Left lung (tissue), 14 donors: ENCODE results near the gene MED15. TPM values are rescaled to one million over a fixed set of nuclear protein-coding genes. Genes with fewer than 3 reads are reported as not detected.
A peak's percentile ranks its signal among the peaks of the same experiment; 100 is the strongest.

ENCODE experiments used
- ATAC-seq: fragments of 200-7000 bp; cut with Tn5 transposase; one replicate; pipeline ENCODE4 v1.9.1; 2020; ENCODE audit warnings: moderate library complexity
- DNase-seq, 4 donors: peaks; one replicate each; pipeline ENCODE4 v3.0.0-alpha.2; 2013 to 2020
- H3K27ac ChIP-seq, 2 donors: fragments of 200-600 bp; sonication (generic) in 1 of 2; one replicate each; pipeline versions ENCODE4 v1.5.0 to v1.8.0; 2020 to 2021
- H3K27me3 ChIP-seq, 2 donors: fragments of 200-600 bp; sonication (generic) in 1 of 2; one replicate each; pipeline versions ENCODE4 v1.5.0 to v1.8.0; 2020 to 2021
- H3K36me3 ChIP-seq, 2 donors: fragments of 200-600 bp; sonication (generic) in 1 of 2; one replicate each; pipeline versions ENCODE4 v1.5.0 to v1.8.0; 2020 to 2021
- H3K4me1 ChIP-seq, 2 donors: fragments of 200-600 bp; one replicate each; pipeline ENCODE4 v1.8.0; 2021
- H3K4me3 ChIP-seq, 2 donors: fragments of 200-600 bp; sonication (generic) in 1 of 2; one replicate each; pipeline versions ENCODE4 v1.5.0 to v1.8.0; 2020 to 2021; ENCODE audit warnings: mild to moderate bottlenecking in 1 of 2
- H3K9me3 ChIP-seq, 2 donors: fragments of 200-600 bp; sonication (generic) in 1 of 2; one replicate each; pipeline versions ENCODE4 v1.5.0 to v1.8.0; 2020 to 2021
- CTCF ChIP-seq, 2 donors: fragments of 200-600 bp; sonication (generic) in 1 of 2; IDR thresholded peaks; one replicate each; pipeline versions ENCODE4 v1.5.0 to v1.8.0; 2021; ENCODE audit warnings: antibody characterized with exemption in 2 of 2
- intact Hi-C, 2 donors: fragments of 100-400 bp; cut with DNase I; formaldehyde crosslinking; loops; one replicate each; pipeline versions ENCODE4 v1.11.2 to v1.14.2; 2022
- long read RNA-seq, 12 donors: library from polyadenylated mRNA in 2 of 12; unstranded in 2 of 12; transcript quantifications; one replicate each; pipeline ENCODE4 v2.0.0 and lab custom pipeline, GENCODE V29; 2019 to 2026
- polyA plus RNA-seq, 6 donors: library from polyadenylated mRNA; unstranded; fragments of 120-200 nt; gene quantifications; one replicate each; pipeline ENCODE4 v1.2.1, GENCODE V29; 2013; ENCODE audit not compliant: insufficient read length in 6 of 6
- total RNA-seq, 2 donors: library from RNA; stranded (reverse); fragmentation: NEBNext Ultra II Directional; extraction: Animal tissue kit (Norgen Biotek cat#: 25700); gene quantifications; one replicate each; pipeline ENCODE4 v1.2.1, GENCODE V29; 2021
- donor health status: DM: no; HTN: yes; CAD: no.
- donor health status: DM: no; HTN: no; CAD: no.

MED15 gene
- 100 to 1,000 TPM in 1 of 2 donors, 10 to 100 TPM in 1; 89.6 to 121 TPM for total RNA-seq
- polyA plus RNA-seq = 10 to 100 TPM; 47.2 to 63.5 (median 53.7) TPM
- long read RNA-seq, donor 1, partial matches to known transcripts = 98 of 111 reads
- long read RNA-seq, donor 1, other reads (novel, unspliced or antisense) = 0 of 111 reads
- long read RNA-seq, donor 2, partial matches to known transcripts = 63 of 69 reads
- long read RNA-seq, donor 2, other reads (novel, unspliced or antisense) = 0 of 69 reads
- long read RNA-seq, donor 3, partial matches to known transcripts = 17 of 21 reads
- long read RNA-seq, donor 3, other reads (novel, unspliced or antisense) = 0 of 21 reads
- long read RNA-seq, donor 4, partial matches to known transcripts = 5 of 17 reads
- long read RNA-seq, donor 4, other reads (novel, unspliced or antisense) = 9 of 17 reads
- long read RNA-seq, donor 5, partial matches to known transcripts = 60 of 67 reads
- long read RNA-seq, donor 5, other reads (novel, unspliced or antisense) = 0 of 67 reads
- long read RNA-seq, donor 6, partial matches to known transcripts = 22 of 25 reads
- long read RNA-seq, donor 6, other reads (novel, unspliced or antisense) = 0 of 25 reads
- long read RNA-seq, donor 7, partial matches to known transcripts = 9 of 15 reads
- long read RNA-seq, donor 7, other reads (novel, unspliced or antisense) = 0 of 15 reads
- long read RNA-seq, donor 8, transcript MED15-202 (17 exons, 3,252 nt) = major isoform, 10 of 80 reads
- long read RNA-seq, donor 8, partial matches to known transcripts = 60 of 80 reads
- long read RNA-seq, donor 8, other reads (novel, unspliced or antisense) = 0 of 80 reads
- long read RNA-seq, donor 9 = 0 reads
- long read RNA-seq, donor 10, partial matches to known transcripts = 5 of 9 reads
- long read RNA-seq, donor 10, other reads (novel, unspliced or antisense) = 3 of 9 reads
- long read RNA-seq, donor 11, partial matches to known transcripts = 49 of 55 reads
- long read RNA-seq, donor 11, other reads (novel, unspliced or antisense) = 0 of 55 reads
- long read RNA-seq, donor 12, partial matches to known transcripts = 49 of 57 reads
- long read RNA-seq, donor 12, other reads (novel, unspliced or antisense) = 0 of 57 reads

GRCh38 chr22:20507253-20508066, at the start of gene MED15:
Gene MED15, plus strand, starts transcription at chr22:20507610. Its CDS starts 69 bp downstream, at chr22:20507679.
- intact Hi-C loops = no loop called here
- H3K27ac ChIP-seq = peak within 1 kb of the TSS; percentile 94 to 95
- ATAC-seq (peak; percentile 90), DNase-seq (peak; percentile 76 to 97 (median 91))
- peaks cover 0 to 4% of the 10 kb centered on the region in 2 donors for H3K36me3 ChIP-seq
- H3K4me3 ChIP-seq = peak within 1 kb of the TSS; percentile 75 to 95
- H3K27me3 ChIP-seq = no peaks in the 10 kb centered on the region
- no peak for TF ChIP-seq CTCF (IDR thresholded peaks at IDR 0.05)
- no peaks in the 10 kb centered on the region for H3K9me3 ChIP-seq
- H3K4me1 ChIP-seq = peaks cover 31 to 48% of the 10 kb centered on the region in 2 donors

- TF ChIP-seq CTCF (IDR thresholded peaks at IDR 0.05) = no peak
- Histone ChIP-seq H3K9me3 (no peaks in the 10 kb centered on the region), H3K27me3 (no peaks in the 10 kb centered on the region), H3K27ac (no peak overlapping the region), H3K4me3 (no peak overlapping the region), H3K36me3 (peaks cover 0 to 19% of the 10 kb centered on the region in 2 donors), H3K4me1 (peaks cover 0 to 34% of the 10 kb centered on the region in 2 donors)
- intact Hi-C loops = no loop called here
- ATAC-seq (no peak), DNase-seq (no peak)
These were observed 48.8 kb upstream of the MED15 start for GRCh38 chr22:20458530-20459151.

GRCh38 chr22:20459152-20459542, 48.3 kb upstream of the MED15 start:
- no peak for TF ChIP-seq CTCF (IDR thresholded peaks at IDR 0.05)
- Histone ChIP-seq H3K4me1 (peaks cover 0 to 36% of the 10 kb centered on the region in 2 donors), H3K36me3 (peaks cover 0 to 19% of the 10 kb centered on the region in 2 donors), H3K4me3 (no peak overlapping the region), H3K27me3 (no peaks in the 10 kb centered on the region), H3K27ac (no peak overlapping the region), H3K9me3 (no peaks in the 10 kb centered on the region)
- no peak for ATAC-seq
- intact Hi-C loops = no loop called here
- no peak for DNase-seq

- ATAC-seq = no peak
These were observed 47.5 kb upstream of the MED15 start for GRCh38 chr22:20459862-20460261.

More at GRCh38 chr22:20459862-20460261, 47.5 kb upstream of the MED15 start:
- no peak overlapping the region for H3K4me3 ChIP-seq
- no peak for TF ChIP-seq CTCF (IDR thresholded peaks at IDR 0.05)
- no peaks in the 10 kb centered on the region for H3K9me3 ChIP-seq
- no peak for DNase-seq
- intact Hi-C loops = no loop called here
- no peaks in the 10 kb centered on the region for H3K27me3 ChIP-seq
- H3K27ac ChIP-seq = no peak overlapping the region
- peaks cover 0 to 35% of the 10 kb centered on the region in 2 donors for H3K4me1 ChIP-seq
- H3K36me3 ChIP-seq = peaks cover 0 to 24% of the 10 kb centered on the region in 2 donors
